ENCODE results near the gene NAA40. TPM values are rescaled to one million over a fixed set of nuclear protein-coding genes. Genes with fewer than 3 reads are reported as not detected.
"Not testable (repeated sequence)": the region's sequence is repeated elsewhere in the genome, so short reads cannot be mapped to it uniquely, and the experiment has no call there.

Gene NAA40
- total RNA-seq, 1 donor = 13.3 TPM

GRCh38 chr11:63969461-63969860 is 30.7 kb downstream of the NAA40 start:
- no peak for TF ChIP-seq CTCF (IDR thresholded peaks at IDR 0.05; ENCODE audit: insufficient read depth, low read length)
- DNase-seq (ENCODE audit: low read depth) = no peak
- H3K4me3 ChIP-seq (ENCODE audit: low read depth, low read length) = no peak overlapping the region

GRCh38 chr11:63970902-63971301 is 32.1 kb downstream of the NAA40 start:
- no peak for TF ChIP-seq CTCF (IDR thresholded peaks at IDR 0.05; ENCODE audit: insufficient read depth, low read length)
- no peak overlapping the region for H3K4me3 ChIP-seq (ENCODE audit: low read depth, low read length)
- no peak for DNase-seq (ENCODE audit: low read depth)

- not testable (repeated sequence) for DNase-seq (ENCODE audit: low read depth); H3K4me3 ChIP-seq (ENCODE audit: low read depth, low read length)
Observed at GRCh38 chr11:63973912-63974258, 35.1 kb downstream of the NAA40 start.

GRCh38 chr11:63974259-63975143 is 35.7 kb downstream of the NAA40 start, which contains the start of gene COX8A:
COX8A (plus strand) TSS chr11:63974620; CDS start chr11:63974681, 61 bp downstream.
- peak within 1 kb of the TSS; percentile 97 for H3K4me3 ChIP-seq (ENCODE audit: low read depth, low read length)
- peak; percentile 100 for DNase-seq (ENCODE audit: low read depth)
- TF ChIP-seq CTCF (IDR thresholded peaks at IDR 0.05; ENCODE audit: insufficient read depth, low read length) = peak; percentile 16

- TF ChIP-seq CTCF (IDR thresholded peaks at IDR 0.05; ENCODE audit: insufficient read depth, low read length) = no peak
Observed at GRCh38 chr11:63978551-63979239, 39.9 kb downstream of the NAA40 start.

GRCh38 chr11:63979426-63979825 is 40.6 kb downstream of the NAA40 start:
- no peak overlapping the region for H3K4me3 ChIP-seq (ENCODE audit: low read depth, low read length)
- TF ChIP-seq CTCF (IDR thresholded peaks at IDR 0.05; ENCODE audit: insufficient read depth, low read length) = no peak
- no peak for DNase-seq (ENCODE audit: low read depth)

More at GRCh38 chr11:63978551-63979239, 39.9 kb downstream of the NAA40 start:
- H3K4me3 ChIP-seq (ENCODE audit: low read depth, low read length) = no peak overlapping the region
- DNase-seq (ENCODE audit: low read depth) = no peak

GRCh38 chr11:63985812-63986155 is 47.0 kb downstream of the NAA40 start:
- no peak for DNase-seq (ENCODE audit: low read depth)
- TF ChIP-seq CTCF (IDR thresholded peaks at IDR 0.05; ENCODE audit: insufficient read depth, low read length) = no peak

More at GRCh38 chr11:63985812-63986155, 47.0 kb downstream of the NAA40 start:
- H3K4me3 ChIP-seq (ENCODE audit: low read depth, low read length) = peak overlapping the region; percentile 91

All from fibroblast of the aortic adventitia (primary cell).